HepG2 (cell line): Measurements from ENCODE around the gene CD300H. TPM values are rescaled to one million over a fixed set of nuclear protein-coding genes. Genes with fewer than 3 reads are reported as not detected.

Experiments
- ATAC-seq: fragments of 200-7000 bp; cut with Tn5 transposase; 3 replicates; pipeline ENCODE4 v1.9.1; 2020; ENCODE audit warnings: mild to moderate bottlenecking, moderate library complexity
- BruUV-seq: library from RNA; stranded (reverse); fragments of 400-500 nt; replicated peaks from 2 replicates; lab custom pipeline; 2021; lab: Mats Ljungman, UMichigan
- CTCF ChIA-PET: fragments of 300-600 bp; formaldehyde crosslinking; extraction: SDS; loops from one replicate; lab custom pipeline; 2021; ENCODE audit warnings: low total read pairs, inconsistent platforms, low intra/inter-chr PET ratio; lab: Yijun Ruan, JAX
- POLR2A ChIA-PET: fragments of 350-600 bp; sonication (Branson Sonifier 250); formaldehyde crosslinking; loops from one replicate; lab custom pipeline; 2020; ENCODE audit warnings: antibody characterized with exemption, inconsistent platforms; lab: Yijun Ruan, JAX
- DNase-seq: peaks from one replicate; pipeline ENCODE4 v3.0.0-alpha.2; 2015; ENCODE audit warnings: low spot score
- FAIRE-seq: peaks from 3 replicates; lab custom pipeline; 2011; peaks lifted over from hg19 to GRCh38; lab: Jason Lieb, UNC
- H2AFZ ChIP-seq: one replicate; pipeline ENCODE4 v1.6.1; 2011; ENCODE audit warnings: low read length, inconsistent platforms
- H3K27ac ChIP-seq: fragments of 300-600 bp; 3 replicates; pipeline ENCODE4 v1.8.0; 2011; ENCODE audit warnings: mixed run types, mild to moderate bottlenecking, mixed read lengths, low read length, inconsistent platforms; ENCODE audit not compliant: insufficient read depth; ENCODE audit errors: extremely low read length
- H3K27me3 ChIP-seq, 2 experiments: fragments of 200-600 bp in 1 of 2; 2 replicates in 1 of 2; 3 replicates in 1 of 2; pipeline versions ENCODE4 v1.6.0 to v1.8.0; 2011; ENCODE audit warnings: low read length in 2 of 2, mild to moderate bottlenecking in 2 of 2, moderate library complexity in 2 of 2, inconsistent platforms in 1 of 2; ENCODE audit not compliant: insufficient read depth in 2 of 2, control insufficient read depth in 1 of 2
- H3K36me3 ChIP-seq, 2 experiments: fragments of 200-600 bp in 1 of 2; replicated peaks in 1 of 2; 2 replicates in 1 of 2; 3 replicates in 1 of 2; pipeline versions ENCODE4 v1.5.1 to v1.8.0; 2011; ENCODE audit warnings: low read length in 2 of 2, inconsistent platforms in 1 of 2; ENCODE audit not compliant: insufficient read depth in 2 of 2, control insufficient read depth in 1 of 2
- H3K4me1 ChIP-seq: 2 replicates; pipeline ENCODE4 v1.5.1; 2012; ENCODE audit warnings: low read length, inconsistent platforms; ENCODE audit not compliant: insufficient read depth
- H3K4me2 ChIP-seq: 2 replicates; pipeline ENCODE4 v1.6.0; 2011; ENCODE audit warnings: low read depth, low read length, inconsistent platforms
- H3K4me3 ChIP-seq, 3 experiments: fragments of 200-600 bp in 1 of 3; sonication (generic), shearing (Covaris generic) in 1 of 3; replicated peaks in 1 of 3; 2 replicates each; pipeline ENCODE4 v1.5.1; 2011 to 2016; ENCODE audit warnings: low read length in 3 of 3, inconsistent platforms in 2 of 3, low read depth in 2 of 3, mild to moderate bottlenecking in 2 of 3, control low read depth in 1 of 3, mixed read lengths in 1 of 3; ENCODE audit not compliant: insufficient read depth in 1 of 3
- H3K79me2 ChIP-seq: one replicate; pipeline ENCODE4 v1.6.1; 2011; ENCODE audit warnings: low read length, inconsistent platforms; ENCODE audit not compliant: insufficient read depth
- H3K9ac ChIP-seq: 2 replicates; pipeline ENCODE4 v1.6.0; 2011; ENCODE audit warnings: mild to moderate bottlenecking, low read depth, low read length, inconsistent platforms; ENCODE audit not compliant: insufficient read depth
- H3K9me3 ChIP-seq: 2 replicates; pipeline ENCODE4 v1.5.1; 2012; ENCODE audit warnings: mild to moderate bottlenecking, low read length
- H4K20me1 ChIP-seq: 2 replicates; pipeline ENCODE4 v1.6.0; 2011; ENCODE audit warnings: inconsistent platforms, mild to moderate bottlenecking, low read length, moderate library complexity; ENCODE audit not compliant: insufficient read depth
- ATF3 ChIP-seq: sonication (generic); formaldehyde crosslinking; IDR thresholded peaks from 2 replicates; pipeline ENCODE4 v1.4.0; 2020; ENCODE audit warnings: missing genetic modification reagents
- E2F2 ChIP-seq: sonication (generic); formaldehyde crosslinking; IDR thresholded peaks from 2 replicates; pipeline ENCODE4 v1.4.0; 2020; ENCODE audit warnings: missing genetic modification reagents, borderline replicate concordance
- HNF1A ChIP-seq, 2 experiments: sonication (generic) in 1 of 2; formaldehyde crosslinking in 1 of 2; IDR thresholded peaks; 2 replicates each; pipeline versions ENCODE4 v1.4.0 to v1.6.1; 2016 to 2020; ENCODE audit warnings: borderline replicate concordance in 1 of 2, low read depth in 1 of 2, mild to moderate bottlenecking in 1 of 2, missing genetic modification reagents in 1 of 2
- HNRNPH1 ChIP-seq: fragments of 200-400 bp; formaldehyde crosslinking; optimal IDR thresholded peaks from 2 replicates; pipeline ENCODE3; 2017; ENCODE audit warnings: mild to moderate bottlenecking, low read depth, low read length
- KLF6 ChIP-seq: IDR thresholded peaks from 2 replicates; pipeline ENCODE4 v1.8.0; 2016; ENCODE audit warnings: missing biosample characterization, missing genetic modification reagents
- MIER3 ChIP-seq: IDR thresholded peaks from 2 replicates; pipeline ENCODE4 v1.6.1; 2016; ENCODE audit warnings: missing compliant biosample characterization, borderline replicate concordance
- NR2F2 ChIP-seq: IDR thresholded peaks from 2 replicates; pipeline ENCODE4 v1.6.1; 2012; ENCODE audit warnings: low read depth, inconsistent platforms, borderline replicate concordance
- PBX3 ChIP-seq: sonication (generic); formaldehyde crosslinking; IDR thresholded peaks from 2 replicates; pipeline ENCODE4 v1.8.1; 2023; ENCODE audit warnings: missing genetic modification reagents, inconsistent platforms, borderline replicate concordance
- POLR2A ChIP-seq, 2 experiments: IDR thresholded peaks; 2 replicates each; pipeline ENCODE4 v1.6.1; 2011; ENCODE audit warnings: low read depth in 2 of 2, low read length in 2 of 2, mild to moderate bottlenecking in 1 of 2, moderate library complexity in 1 of 2; ENCODE audit not compliant: insufficient read depth in 1 of 2
- SIX1 ChIP-seq: sonication (generic); formaldehyde crosslinking; IDR thresholded peaks from 2 replicates; pipeline ENCODE4 v1.4.0; 2020; ENCODE audit warnings: missing genetic modification reagents, borderline replicate concordance
- ZFP37 ChIP-seq: sonication (generic); formaldehyde crosslinking; IDR thresholded peaks from 2 replicates; pipeline ENCODE4 v1.4.0; 2020; ENCODE audit warnings: missing genetic modification reagents, borderline replicate concordance
- ZNF160 ChIP-seq: sonication (generic); formaldehyde crosslinking; IDR thresholded peaks from 2 replicates; pipeline ENCODE4 v1.8.0; 2022; ENCODE audit warnings: mild to moderate bottlenecking, inconsistent platforms, missing genetic modification reagents
- ZNF484 ChIP-seq: sonication (generic); formaldehyde crosslinking; IDR thresholded peaks from 2 replicates; pipeline ENCODE4 v1.5.1; 2020; ENCODE audit warnings: mild to moderate bottlenecking, low read depth, missing genetic modification reagents, borderline replicate concordance
- ZNF550 ChIP-seq: sonication (generic); formaldehyde crosslinking; IDR thresholded peaks from 2 replicates; pipeline ENCODE4 v1.4.0; 2020; ENCODE audit warnings: mild to moderate bottlenecking, missing genetic modification reagents, borderline replicate concordance
- ZNF580 ChIP-seq: IDR thresholded peaks from 2 replicates; pipeline ENCODE4 v1.6.1; 2016; ENCODE audit warnings: low read depth, borderline replicate concordance
- ZNF724P ChIP-seq: sonication (generic); formaldehyde crosslinking; IDR thresholded peaks from 2 replicates; pipeline ENCODE4 v1.8.0; 2022; ENCODE audit warnings: missing genetic modification reagents, borderline replicate concordance
- WGBS: methylation state at CpG from one replicate; pipeline ENCODE4 v1.1.6; 2017; ENCODE audit warnings: low lambda C conversion rate; 5-methylcytosine and 5-hydroxymethylcytosine counted together
- in situ Hi-C: cut with HindIII; loops from 2 replicates; pipeline ENCODE4 v1.10.0; 2017; ENCODE audit warnings: low pct_unique_long_range_greater_than_20kb; ENCODE audit not compliant: extremely low pct_ligation_motif_present
- intact Hi-C: fragments of 100-400 bp; cut with micrococcal nuclease; formaldehyde crosslinking; loops from one replicate; pipeline ENCODE4 v1.10.0; 2022; ENCODE audit not compliant: unreplicated experiment
- polyA plus RNA-seq, 8 experiments: library from polyadenylated mRNA; depleted of rRNA in 3 of 8; stranded (reverse) in 7 of 8; unstranded in 1 of 8; fragments of >200 nt; fragmentation: Illumina TruSeq in 4 of 8; extraction: Trizol in 4 of 8; gene quantifications; 2 replicates each; pipeline versions ENCODE4 v1.2.1 to v1.2.3, GENCODE V29; 2011 to 2016; ENCODE audit warnings: low read depth in 4 of 8, missing spikeins in 1 of 8, mixed read lengths in 1 of 8; ENCODE audit not compliant: insufficient read depth in 1 of 8
- total RNA-seq, 5 experiments: library from RNA; depleted of rRNA; stranded (reverse); fragments of >200 nt; fragmentation: Illumina TruSeq; extraction: Trizol; gene quantifications; 2 replicates each; pipeline ENCODE4 v1.2.3, GENCODE V29; 2016; ENCODE audit warnings: low read depth in 1 of 5

CD300H gene
- total and polyA plus RNA-seq, 2 of the 13 experiments (the other 11 are each of a cell fraction or from before 2014, with no cell fraction given): not detected

GRCh38 chr17:74552037-74552436, 15.3 kb downstream of the CD300H start:
- FAIRE-seq: no peak
- Histone ChIP-seq H3K27ac (no peak overlapping the region), H3K4me1 (no peaks in the 10 kb centered on the region), H3K4me3 (no peak overlapping the region), H3K36me3 (no peaks in the 10 kb centered on the region), H4K20me1 (no peaks in the 10 kb centered on the region), H2AFZ (no peak overlapping the region), H3K4me2 (no peak overlapping the region), H3K79me2 (no peaks in the 10 kb centered on the region), H3K27me3 (peaks cover 6 to 90% of the 10 kb centered on the region in 2 experiments), H3K9ac (no peak overlapping the region), H3K9me3 (no peaks in the 10 kb centered on the region)
- in situ Hi-C loops: no loop called here
- no peak for ATAC-seq
- intact Hi-C loops: no loop called here
- CTCF ChIA-PET: no interaction called here
- 9% methylated on average over 4 of the region's 7 CpGs for WGBS
- BruUV-seq: no TSS peak
- POLR2A ChIA-PET: no interaction called here
- no peak for DNase-seq
- TF ChIP-seq ZNF580 (CRISPR knock-in tag) (no peak), ATF3 (no peak), HNRNPH1 (no peak), KLF6 (CRISPR knock-in tag) (no peak), ZNF550 (CRISPR knock-in tag) (no peak), ZNF724P (CRISPR knock-in tag) (no peak), ZNF484 (no peak), ZFP37 (CRISPR knock-in tag) (no peak), NR2F2 (no peak), SIX1 (CRISPR knock-in tag) (no peak), MIER3 (CRISPR knock-in tag) (no peak), E2F2 (CRISPR knock-in tag) (no peak), HNF1A (IDR thresholded peaks at IDR 0.05; ENCODE audit: low read depth) (no peak), HNF1A (CRISPR knock-in tag; IDR thresholded peaks at IDR 0.05; ENCODE audit: borderline replicate concordance) (no peak), ZNF160 (CRISPR knock-in tag) (no peak), PBX3 (CRISPR knock-in tag) (no peak), POLR2A (IDR thresholded peaks at IDR 0.05; ENCODE audit: insufficient read depth in 1 of 2, low read depth in 2 of 2, low read length in 2 of 2) (no peak)
